Forelimb muscle (tissue), 1 donor: Measurements from ENCODE around the gene RABGAP1. TPM values are rescaled to one million over a fixed set of nuclear protein-coding genes. Genes with fewer than 3 reads are reported as not detected.

Experiments
- DNase-seq: peaks from one replicate; pipeline ENCODE4 v3.0.0-alpha.2; 2013; ENCODE audit warnings: low read depth
- polyA plus RNA-seq: library from polyadenylated mRNA; unstranded; fragments of 120-200 nt; gene quantifications from one replicate; pipeline ENCODE4 v1.2.1, GENCODE V29; 2013; ENCODE audit not compliant: insufficient read length

Gene RABGAP1
- polyA plus RNA-seq, 1 donor = 34.3 TPM

- DNase-seq = no peak
Observed at GRCh38 chr9:123046406-123047195, 105.8 kb downstream of the RABGAP1 start.

GRCh38 chr9:123048748-123049147 lies 107.9 kb downstream of the RABGAP1 start:
- DNase-seq = no peak

- no peak for DNase-seq
Observed at GRCh38 chr9:123049589-123050222, 108.9 kb downstream of the RABGAP1 start.

GRCh38 chr9:123053046-123053445 lies 112.2 kb downstream of the RABGAP1 start:
- no peak for DNase-seq

GRCh38 chr9:123053711-123054110 lies 112.9 kb downstream of the RABGAP1 start:
- no peak for DNase-seq

- no peak for DNase-seq
Observed at GRCh38 chr9:123058834-123059233, 118.0 kb downstream of the RABGAP1 start.

GRCh38 chr9:123059472-123060220 lies 118.8 kb downstream of the RABGAP1 start:
- DNase-seq = no peak

- no peak for DNase-seq
Observed at GRCh38 chr9:123061216-123061615, 120.4 kb downstream of the RABGAP1 start.

- no peak for DNase-seq
Observed at GRCh38 chr9:123062351-123063176, 121.7 kb downstream of the RABGAP1 start.

- DNase-seq = no peak
Observed at GRCh38 chr9:123063177-123063598, 122.4 kb downstream of the RABGAP1 start.

- no peak for DNase-seq
Observed at GRCh38 chr9:123063896-123064295, 123.1 kb downstream of the RABGAP1 start.

- no peak for DNase-seq
Observed at GRCh38 chr9:123064716-123065115, 123.9 kb downstream of the RABGAP1 start.

GRCh38 chr9:123065196-123065595 lies 124.4 kb downstream of the RABGAP1 start:
- DNase-seq = no peak

GRCh38 chr9:123067136-123067535 lies 126.3 kb downstream of the RABGAP1 start:
- DNase-seq = no peak

GRCh38 chr9:123069010-123069481 lies 128.2 kb downstream of the RABGAP1 start:
- DNase-seq = no peak

- DNase-seq = no peak
Observed at GRCh38 chr9:123070198-123070597, 129.4 kb downstream of the RABGAP1 start.

GRCh38 chr9:123072407-123072995 lies 131.7 kb downstream of the RABGAP1 start:
- no peak for DNase-seq

GRCh38 chr9:123073441-123073840 lies 132.6 kb downstream of the RABGAP1 start:
- no peak for DNase-seq

- DNase-seq = no peak
Observed at GRCh38 chr9:123073991-123074422, 133.2 kb downstream of the RABGAP1 start.

GRCh38 chr9:123074628-123075027 lies 133.8 kb downstream of the RABGAP1 start:
- no peak for DNase-seq

- no peak for DNase-seq
Observed at GRCh38 chr9:123080444-123080843, 139.6 kb downstream of the RABGAP1 start.
